HG02981 (cell line): ENCODE measurements around the gene POLE.

Source experiments
- ATAC-seq: cut with Tn5 transposase; IDR thresholded peaks from one replicate; pipeline ENCODE4 v1.9.1; 2021; ENCODE audit warnings: mild to moderate bottlenecking, moderate library complexity; ENCODE audit not compliant: unreplicated experiment

The POLE gene

DNA sequence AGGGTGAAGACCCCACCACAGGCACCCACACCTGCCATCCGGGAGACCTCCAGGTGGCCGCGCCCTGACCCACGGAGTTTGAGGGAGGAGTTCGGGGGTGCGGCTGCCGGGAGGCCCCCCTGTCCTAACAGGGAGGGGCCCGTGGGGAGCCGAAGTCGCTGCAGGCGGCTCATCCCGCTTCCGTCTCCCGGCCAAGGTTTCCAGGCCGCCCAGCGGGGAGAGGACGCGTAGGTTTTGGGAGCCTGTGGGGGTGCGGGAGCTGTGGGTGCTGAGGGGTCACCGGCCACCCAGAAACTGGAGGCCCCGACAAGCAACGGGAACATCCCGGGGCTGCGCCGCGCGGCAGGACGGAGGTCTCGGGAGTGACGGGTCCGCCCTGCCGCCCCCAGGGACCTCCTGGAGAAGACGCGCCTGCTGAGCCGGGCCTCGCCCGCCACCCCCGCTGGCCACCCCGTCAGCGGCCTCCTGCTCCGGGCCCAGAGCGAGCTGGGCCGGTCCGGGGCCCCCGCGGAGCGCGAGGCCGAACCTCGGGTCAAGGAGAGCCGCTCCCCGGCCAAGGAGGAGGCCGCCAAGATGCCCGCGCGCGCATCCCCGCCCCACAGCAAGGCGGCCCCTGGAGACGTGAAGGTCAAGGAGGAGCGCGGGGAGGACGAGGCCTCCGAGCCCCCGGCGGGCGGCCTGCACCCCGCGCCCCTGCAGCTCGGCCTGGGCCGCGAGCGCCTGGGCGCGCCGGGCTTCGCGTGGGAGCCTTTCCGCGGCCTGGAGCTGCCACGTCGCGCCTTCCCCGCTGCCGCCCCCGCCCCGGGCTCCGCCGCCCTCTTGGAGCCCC is 104.3 kb downstream of the POLE start:
- ATAC-seq = no peak

DNA sequence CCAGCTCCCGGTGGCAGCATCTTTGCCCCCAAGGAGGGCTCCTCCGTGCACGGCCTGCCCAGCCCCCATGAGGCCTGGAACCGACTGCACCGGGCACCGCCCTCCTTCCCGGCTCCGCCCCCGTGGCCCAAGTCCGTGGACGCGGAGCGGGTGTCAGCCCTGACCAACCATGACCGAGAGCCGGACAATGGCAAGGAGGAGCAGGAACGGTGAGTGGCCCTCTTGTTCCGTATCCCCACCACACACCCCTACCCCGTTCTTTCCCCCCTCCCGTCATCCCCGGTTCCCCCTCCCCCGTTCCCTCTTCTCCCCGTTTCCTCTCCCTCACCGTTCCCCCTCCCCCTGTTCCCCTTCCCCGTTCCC is 105.1 kb downstream of the POLE start:
- no peak for ATAC-seq

DNA sequence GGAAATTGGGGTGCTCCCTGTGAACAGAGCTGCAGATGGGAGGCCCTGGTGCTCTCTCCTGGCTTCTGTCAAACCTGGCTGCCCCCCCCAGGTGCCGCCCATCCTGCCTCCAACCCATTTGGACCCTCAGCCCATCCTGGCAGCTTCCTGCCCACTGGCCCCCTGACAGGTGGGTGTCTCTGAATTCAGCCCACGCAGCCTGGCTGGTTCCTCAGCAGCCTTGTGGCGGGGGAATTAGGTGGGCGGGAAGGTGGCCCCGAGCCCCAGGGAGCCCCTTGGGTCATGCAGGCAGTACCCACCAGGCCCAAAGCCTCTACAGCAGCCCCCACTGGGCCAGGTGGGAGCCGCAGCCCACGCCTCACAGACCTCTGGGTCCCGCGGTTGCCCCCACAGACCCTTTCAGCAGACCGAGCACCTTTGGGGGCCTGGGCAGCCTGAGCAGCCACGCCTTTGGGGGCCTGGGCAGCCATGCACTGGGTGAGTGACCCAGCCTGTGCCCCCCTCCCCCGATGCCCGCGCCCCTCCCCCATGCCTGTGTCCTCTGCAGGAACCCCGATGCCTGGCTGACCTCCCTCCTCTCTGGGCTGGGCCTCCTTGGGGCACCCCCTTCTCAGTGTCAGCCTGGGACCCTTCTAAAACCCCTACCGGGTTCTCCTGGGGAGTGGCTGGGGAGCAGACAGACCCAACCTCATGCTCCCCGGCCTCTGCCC is 105.6 kb downstream of the POLE start:
- ATAC-seq = no peak

DNA sequence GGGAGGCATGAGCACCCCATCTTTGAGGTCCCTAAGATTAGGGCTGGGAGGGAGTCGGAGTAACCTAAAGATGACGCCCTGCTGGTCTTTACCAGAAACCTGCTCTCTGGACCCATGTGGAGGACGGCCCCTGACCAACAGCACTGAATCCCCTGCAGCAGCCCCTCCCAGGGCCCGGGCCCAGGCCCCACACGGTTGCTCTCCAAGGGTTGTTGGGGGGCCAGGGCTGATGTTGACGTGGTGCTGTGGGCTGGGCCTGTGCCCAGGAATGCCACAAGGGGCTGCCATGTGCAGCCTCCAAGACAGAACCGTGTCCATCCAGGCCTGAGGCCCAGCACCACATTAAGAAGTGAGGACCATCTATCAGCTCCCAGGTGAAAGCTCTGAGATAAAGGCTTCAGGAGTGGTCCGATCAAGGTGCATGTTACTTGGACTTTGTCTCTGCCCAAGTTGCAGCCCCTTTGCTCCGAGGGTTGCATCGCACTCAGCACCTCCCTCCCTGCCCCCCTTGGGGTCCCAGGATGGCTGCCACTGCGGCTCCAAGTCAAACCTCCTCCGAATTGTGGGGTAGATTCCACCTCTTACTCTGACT is 106.3 kb downstream of the POLE start:
- no peak for ATAC-seq

DNA sequence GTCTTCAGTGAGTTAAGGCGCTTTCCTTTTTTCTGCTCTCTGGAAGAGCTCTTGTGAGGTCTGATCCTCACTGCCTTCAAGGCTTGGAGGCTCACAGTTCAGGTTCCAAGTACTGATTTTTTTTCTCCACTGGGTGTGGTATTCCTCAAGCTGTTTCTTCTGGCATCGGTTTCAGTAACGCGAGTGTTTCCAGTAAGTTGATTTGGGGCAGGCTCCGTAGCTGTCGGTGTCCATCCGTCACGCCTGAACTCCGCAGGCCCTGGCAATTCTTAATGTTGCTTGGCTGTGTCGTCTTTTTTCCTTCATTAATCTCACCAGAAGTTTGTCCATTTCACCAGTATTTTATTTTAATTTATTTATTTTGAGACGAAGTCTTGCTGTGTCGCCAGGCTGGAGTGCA is 107.4 kb downstream of the POLE start:
- ATAC-seq = no peak

DNA sequence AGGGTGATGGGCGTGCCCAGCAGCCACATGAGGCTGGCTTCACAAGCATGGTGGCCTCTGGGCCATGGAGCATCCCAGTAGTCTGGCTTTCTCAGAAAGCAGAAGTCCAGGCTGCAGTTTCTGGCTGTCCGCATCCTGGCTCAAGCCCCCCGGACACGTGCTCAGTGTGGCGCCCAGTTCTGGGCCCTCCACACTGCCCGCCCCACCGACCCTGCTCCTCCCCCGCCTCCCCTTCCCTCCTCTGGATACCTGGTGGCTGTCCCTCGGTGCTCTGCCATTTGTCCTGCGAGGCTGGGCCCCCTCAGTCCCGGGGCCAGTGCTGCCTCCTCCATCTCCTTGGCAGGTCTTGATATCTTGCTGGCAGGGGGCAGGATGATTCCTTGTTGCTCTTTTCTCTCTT is 108.3 kb downstream of the POLE start:
- ATAC-seq = no peak

DNA sequence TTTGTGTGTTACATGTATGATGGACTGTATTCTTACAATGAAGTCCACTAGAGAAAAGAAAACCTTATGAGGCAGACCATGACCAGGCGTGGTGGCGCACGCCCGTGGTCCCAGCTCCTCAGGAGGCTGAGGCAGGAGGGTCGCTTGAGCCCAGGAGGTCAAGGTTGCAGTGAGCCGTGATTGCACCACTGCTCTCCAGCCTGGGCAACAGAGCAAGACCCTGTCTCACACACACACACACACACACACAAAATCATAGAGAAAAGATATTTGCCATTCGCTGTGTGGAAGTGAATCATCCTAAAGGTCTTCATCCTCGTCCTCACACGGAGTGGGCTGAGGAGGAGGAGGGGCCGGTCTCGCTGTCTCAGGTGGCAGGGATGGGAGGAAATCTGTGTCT is 109.0 kb downstream of the POLE start:
- ATAC-seq = no peak

DNA sequence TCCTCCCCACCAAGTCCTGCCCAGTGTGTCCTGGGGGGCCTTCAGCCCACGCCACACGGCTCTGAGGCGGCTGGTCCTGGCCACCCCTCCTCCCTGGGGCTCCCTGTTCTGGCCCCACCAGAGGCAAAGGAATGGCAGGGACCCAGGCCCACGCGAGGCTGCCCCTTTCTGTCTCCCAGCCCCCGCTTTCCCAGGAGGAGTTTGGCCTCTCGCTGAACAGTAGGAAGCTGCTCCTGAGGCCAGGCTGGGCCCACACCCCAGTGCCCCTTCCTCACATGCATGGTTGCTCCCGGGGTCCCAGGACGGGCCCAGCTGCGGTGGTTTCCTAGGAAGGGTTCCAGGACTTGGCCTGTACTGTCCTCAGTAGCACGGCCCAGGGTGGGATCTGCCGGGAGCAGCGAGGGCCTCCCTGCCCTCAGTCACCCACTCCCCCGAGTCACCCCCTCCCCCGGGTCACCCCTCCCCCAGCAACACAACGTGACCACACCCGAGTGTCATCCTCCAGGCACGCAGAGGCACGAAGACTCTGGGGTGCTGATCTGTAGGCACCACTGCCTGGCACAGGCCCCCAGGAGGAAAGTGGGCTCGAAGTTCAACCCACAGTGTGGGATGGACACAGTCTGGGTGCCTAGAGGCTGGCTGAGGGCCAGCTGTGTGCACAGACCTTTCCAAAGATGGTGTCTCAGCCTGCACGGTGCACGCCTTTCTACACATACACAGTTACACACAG is 109.8 kb downstream of the POLE start:
- no peak for ATAC-seq

DNA sequence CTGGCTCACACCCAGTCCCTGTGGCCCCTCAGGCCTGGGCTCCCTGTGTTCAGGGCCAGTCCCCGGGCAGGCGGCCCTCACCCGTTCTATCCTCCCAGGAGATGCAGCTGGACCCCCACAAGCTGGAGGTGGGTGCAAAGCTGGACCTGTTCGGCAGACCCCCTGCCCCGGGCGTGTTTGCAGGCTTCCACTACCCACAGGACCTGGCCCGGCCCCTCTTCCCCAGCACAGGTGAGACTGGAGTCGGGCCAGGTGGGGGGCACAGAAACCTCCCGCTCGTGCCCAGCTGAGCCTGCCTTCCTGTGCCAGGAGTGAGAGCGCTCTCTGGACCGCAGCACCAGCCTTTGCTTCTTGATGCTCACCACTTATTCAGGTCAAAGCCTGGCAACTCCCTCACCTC is 110.4 kb downstream of the POLE start:
- ATAC-seq = no peak

DNA sequence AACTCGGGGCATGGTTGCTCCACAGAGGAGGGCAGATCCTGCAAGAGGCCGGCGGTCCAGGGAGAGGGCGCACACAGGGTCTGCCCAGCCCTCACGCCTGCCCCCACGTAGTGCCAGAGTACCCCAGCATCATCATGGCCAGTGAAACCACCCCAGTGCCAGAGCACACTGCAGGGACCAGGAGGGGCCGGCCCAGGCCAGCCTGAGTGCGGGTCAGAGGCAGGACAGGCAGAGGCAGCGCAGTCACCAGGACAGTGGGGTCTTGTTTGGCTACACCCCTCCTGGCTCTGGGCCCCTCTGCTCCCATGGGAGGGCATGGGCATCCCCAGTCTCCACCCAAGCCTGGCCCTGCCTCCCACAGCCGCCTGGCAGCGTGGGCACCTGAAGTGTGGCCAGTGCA is 111.5 kb downstream of the POLE start:
- ATAC-seq = no peak

DNA sequence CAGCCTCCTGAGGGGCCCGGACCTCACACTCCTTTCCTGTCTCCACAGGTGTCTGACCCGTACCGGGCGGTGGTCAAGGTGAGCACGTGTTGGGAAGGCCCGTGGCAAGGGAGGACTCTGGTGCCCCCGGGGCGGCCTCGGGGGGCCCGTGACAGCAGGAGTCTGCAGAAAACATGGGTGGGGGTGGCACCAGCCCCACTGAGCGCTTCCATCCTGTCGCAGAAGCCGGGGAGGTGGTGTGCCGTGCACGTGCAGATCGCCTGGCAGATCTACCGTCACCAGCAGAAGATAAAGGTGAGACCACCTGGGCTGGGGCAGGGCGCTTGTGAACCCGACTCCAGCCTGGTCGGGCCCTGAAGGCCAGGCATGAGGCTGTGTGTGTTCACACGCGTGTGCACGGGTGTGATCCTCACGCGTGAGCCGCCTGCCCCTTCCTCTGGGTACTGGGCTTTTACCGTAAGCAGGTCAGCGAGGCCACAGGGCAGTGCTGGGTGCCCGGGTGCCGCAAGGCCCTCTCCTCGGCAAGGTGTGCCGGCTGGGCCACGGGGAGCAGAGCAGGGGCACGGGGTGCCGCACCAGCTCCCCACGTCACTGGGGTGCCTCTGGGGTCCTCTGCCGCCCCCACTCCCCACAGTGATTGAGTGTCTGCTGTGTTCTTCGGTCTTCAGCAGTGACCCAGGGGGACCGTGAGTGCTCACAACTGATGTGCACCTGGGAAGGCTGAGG is 112.7 kb downstream of the POLE start:
- no peak for ATAC-seq
